SK-N-SH treated with all-trans-retinoic acid at 6 μM for 48 hours (cell line): ENCODE data around the gene COL11A1.

ENCODE experiments used
- ATAC-seq: fragments of 200-7000 bp; cut with Tn5 transposase; 3 replicates; pipeline ENCODE4 v1.9.1; 2020; ENCODE audit warnings: mild to moderate bottlenecking, moderate library complexity
- ARNTL ChIP-seq: fragments of 450-650 bp; formaldehyde crosslinking; IDR thresholded peaks from 2 replicates; pipeline ENCODE4 v1.5.0; 2020; ENCODE audit warnings: low read depth, mild to moderate bottlenecking, moderate library complexity, borderline replicate concordance
- BACH2 ChIP-seq: fragments of 250-450 bp; sonication (Bioruptor Pico); IDR thresholded peaks from 2 replicates; pipeline ENCODE4 v1.9.0; 2021; ENCODE audit warnings: mild to moderate bottlenecking, borderline replicate concordance
- CREB5 ChIP-seq: fragments of 250-450 bp; sonication (Bioruptor Pico); IDR thresholded peaks from 2 replicates; pipeline ENCODE4 v1.5.1; 2020; ENCODE audit warnings: low read depth, mild to moderate bottlenecking, moderate library complexity
- CSDC2 ChIP-seq: fragments of 250-450 bp; sonication (Bioruptor Pico); IDR thresholded peaks from 2 replicates; pipeline ENCODE4 v1.5.0; 2020; ENCODE audit warnings: mild to moderate bottlenecking, moderate library complexity
- CSRNP3 ChIP-seq: fragments of 250-450 bp; sonication (Bioruptor Pico); IDR thresholded peaks from 2 replicates; pipeline ENCODE4 v1.5.1; 2021; ENCODE audit warnings: mild to moderate bottlenecking, moderate library complexity
- ESRRG ChIP-seq: fragments of 250-450 bp; sonication (Bioruptor Pico); IDR thresholded peaks from 2 replicates; pipeline ENCODE4 v1.6.1; 2021; ENCODE audit warnings: mild to moderate bottlenecking
- GLIS3 ChIP-seq: fragments of 250-450 bp; sonication (Bioruptor Pico); IDR thresholded peaks from 2 replicates; pipeline ENCODE4 v1.5.0; 2020; ENCODE audit warnings: mild to moderate bottlenecking, moderate library complexity
- OSR1 ChIP-seq: fragments of 250-450 bp; sonication (Bioruptor Pico); IDR thresholded peaks from 2 replicates; pipeline ENCODE4 v1.8.0; 2022; ENCODE audit warnings: moderate library complexity, mild to moderate bottlenecking, inconsistent platforms
- PATZ1 ChIP-seq: fragments of 250-450 bp; sonication (Bioruptor Pico); IDR thresholded peaks from 2 replicates; pipeline ENCODE4 v1.8.0; 2020; ENCODE audit warnings: mild to moderate bottlenecking, moderate library complexity, borderline replicate concordance
- POU6F1 ChIP-seq: fragments of 250-450 bp; sonication (Bioruptor Pico); IDR thresholded peaks from 2 replicates; pipeline ENCODE4 v1.8.0; 2021; ENCODE audit warnings: low read depth, mild to moderate bottlenecking, moderate library complexity, borderline replicate concordance
- PPARA ChIP-seq: fragments of 250-450 bp; sonication (Bioruptor Pico); IDR thresholded peaks from 2 replicates; pipeline ENCODE4 v1.5.0; 2020; ENCODE audit warnings: mild to moderate bottlenecking, borderline replicate concordance
- RARB ChIP-seq: fragments of 250-450 bp; sonication (Bioruptor Pico); IDR thresholded peaks from 2 replicates; pipeline ENCODE4 v1.8.0; 2021; ENCODE audit warnings: mild to moderate bottlenecking, moderate library complexity
- SNAI2 ChIP-seq: fragments of 250-450 bp; sonication (Bioruptor Pico); IDR thresholded peaks from 2 replicates; pipeline ENCODE4 v1.5.0; 2020; ENCODE audit warnings: mild to moderate bottlenecking, moderate library complexity
- TCF4 ChIP-seq: fragments of 250-450 bp; sonication (Bioruptor Pico); IDR thresholded peaks from 2 replicates; pipeline ENCODE4 v1.8.0; 2021; ENCODE audit warnings: mild to moderate bottlenecking, moderate library complexity, borderline replicate concordance
- TOX ChIP-seq: fragments of 250-450 bp; sonication (Bioruptor Pico); IDR thresholded peaks from 2 replicates; pipeline ENCODE4 v1.8.0; 2021; ENCODE audit warnings: mild to moderate bottlenecking, moderate library complexity, borderline replicate concordance
- TSHZ2 ChIP-seq: fragments of 250-450 bp; sonication (Bioruptor Pico); IDR thresholded peaks from 2 replicates; pipeline ENCODE4 v1.5.0; 2020; ENCODE audit warnings: mild to moderate bottlenecking, moderate library complexity
- ZC3H10 ChIP-seq: fragments of 250-450 bp; sonication (Bioruptor Pico); IDR thresholded peaks from 2 replicates; pipeline ENCODE4 v1.5.1; 2021; ENCODE audit warnings: mild to moderate bottlenecking, moderate library complexity
- ZFP3 ChIP-seq: fragments of 250-450 bp; sonication (Bioruptor Pico); IDR thresholded peaks from 2 replicates; pipeline ENCODE4 v1.5.0; 2020; ENCODE audit warnings: mild to moderate bottlenecking, moderate library complexity
- ZFP30 ChIP-seq: fragments of 450-650 bp; formaldehyde crosslinking; IDR thresholded peaks from 2 replicates; pipeline ENCODE4 v1.5.0; 2022; ENCODE audit warnings: mild to moderate bottlenecking, moderate library complexity
- ZNF565 ChIP-seq: fragments of 450-650 bp; formaldehyde crosslinking; conservative IDR thresholded peaks from 2 replicates; pipeline ENCODE4 v1.5.0; 2020; ENCODE audit warnings: low read depth, mild to moderate bottlenecking, moderate library complexity
- ZNF70 ChIP-seq: fragments of 450-650 bp; formaldehyde crosslinking; IDR thresholded peaks from 2 replicates; pipeline ENCODE4 v1.5.0; 2020; ENCODE audit warnings: mild to moderate bottlenecking, moderate library complexity
- ZNF8 ChIP-seq: fragments of 450-650 bp; formaldehyde crosslinking; IDR thresholded peaks from 2 replicates; pipeline ENCODE4 v1.5.0; 2020; ENCODE audit warnings: mild to moderate bottlenecking, moderate library complexity

COL11A1 gene

GRCh38 chr1:103002005-103002404, 106.3 kb downstream of the COL11A1 start:
- ATAC-seq: no peak
- TF ChIP-seq CSDC2 (CRISPR knock-in tag) (no peak), CREB5 (no peak), ZC3H10 (CRISPR knock-in tag) (no peak), ZNF8 (CRISPR knock-in tag) (no peak), TSHZ2 (CRISPR knock-in tag) (no peak), RARB (no peak)

GRCh38 chr1:102978874-102979273, 129.4 kb downstream of the COL11A1 start:
- ATAC-seq: no peak
- TF ChIP-seq ZFP30 (CRISPR knock-in tag) (no peak), RARB (no peak), SNAI2 (CRISPR knock-in tag) (no peak)

GRCh38 chr1:102977292-102977691, 131.0 kb downstream of the COL11A1 start:
- TF ChIP-seq BACH2 (no peak), CREB5 (no peak), SNAI2 (CRISPR knock-in tag) (no peak), CSRNP3 (CRISPR knock-in tag) (no peak), POU6F1 (CRISPR knock-in tag) (no peak), TCF4 (no peak), GLIS3 (CRISPR knock-in tag) (no peak), ARNTL (CRISPR knock-in tag) (no peak), PATZ1 (no peak), CSDC2 (CRISPR knock-in tag) (no peak), RARB (no peak), ZNF565 (CRISPR knock-in tag) (no peak), PPARA (no peak)
- ATAC-seq: no peak

GRCh38 chr1:102970496-102971078, 137.7 kb downstream of the COL11A1 start:
- peak; percentile 41; the same call in 1 of the 3 replicates for ATAC-seq
- TF ChIP-seq ESRRG (CRISPR knock-in tag) (no peak), CSRNP3 (CRISPR knock-in tag) (no peak), ZNF70 (CRISPR knock-in tag) (no peak), ZFP3 (CRISPR knock-in tag) (no peak), TOX (no peak), CSDC2 (CRISPR knock-in tag) (no peak), BACH2 (no peak), PATZ1 (no peak), SNAI2 (CRISPR knock-in tag) (no peak), GLIS3 (CRISPR knock-in tag) (no peak), OSR1 (CRISPR knock-in tag) (no peak)
